DOHH2 (cell line): ENCODE measurements around the gene CEP78.

Experiments used
- H3F3A ChIP-seq: fragments of 200-600 bp; sonication (generic), shearing (Covaris generic); 2 replicates; pipeline ENCODE4 v1.6.0; 2016; ENCODE audit warnings: antibody characterized with exemption, mild to moderate bottlenecking; ENCODE audit not compliant: control insufficient read depth, insufficient read depth
- H3K27ac ChIP-seq: fragments of 200-600 bp; sonication (generic); 2 replicates; pipeline ENCODE4 v1.5.1; 2014; ENCODE audit warnings: low read depth, mild to moderate bottlenecking, low read length, moderate library complexity
- H3K27me3 ChIP-seq: fragments of 200-600 bp; sonication (generic); 2 replicates; pipeline ENCODE4 v1.6.1; 2014; ENCODE audit warnings: mild to moderate bottlenecking, low read length, mixed read lengths; ENCODE audit not compliant: control insufficient read depth
- H3K36me3 ChIP-seq: fragments of 200-600 bp; sonication (generic); 2 replicates; pipeline ENCODE4 v1.6.1; 2014; ENCODE audit warnings: mild to moderate bottlenecking, low read length, moderate library complexity, mixed read lengths; ENCODE audit not compliant: control insufficient read depth
- H3K4me1 ChIP-seq: fragments of 200-600 bp; sonication (generic); 2 replicates; pipeline ENCODE4 v1.6.1; 2014; ENCODE audit warnings: mild to moderate bottlenecking, low read length, mixed read lengths; ENCODE audit not compliant: control insufficient read depth
- H3K4me2 ChIP-seq: fragments of 200-600 bp; sonication (generic); 2 replicates; pipeline ENCODE4 v1.6.0; 2014; ENCODE audit warnings: mild to moderate bottlenecking, low read length, moderate library complexity
- H3K4me3 ChIP-seq: fragments of 200-600 bp; sonication (generic); 2 replicates; pipeline ENCODE4 v1.5.1; 2014; ENCODE audit warnings: mild to moderate bottlenecking, low read length, mixed read lengths
- H3K79me2 ChIP-seq: fragments of 200-600 bp; sonication (generic); 2 replicates; pipeline ENCODE4 v1.6.1; 2014; ENCODE audit warnings: mild to moderate bottlenecking, low read length, mixed read lengths; ENCODE audit not compliant: control insufficient read depth
- H3K9me2 ChIP-seq: fragments of 200-600 bp; sonication (generic); replicated peaks from 2 replicates; pipeline ENCODE4 v1.6.1; 2014; ENCODE audit warnings: mild to moderate bottlenecking, low read length, mixed read lengths; ENCODE audit not compliant: control insufficient read depth
- H3K9me3 ChIP-seq: fragments of 200-600 bp; sonication (generic); 2 replicates; pipeline ENCODE4 v1.6.1; 2014; ENCODE audit warnings: antibody characterized with exemption, low read length, mixed read lengths; ENCODE audit not compliant: control insufficient read depth, insufficient read depth
- H4K20me1 ChIP-seq: fragments of 200-600 bp; sonication (generic); 2 replicates; pipeline ENCODE4 v1.6.0; 2014; ENCODE audit warnings: low read depth, mild to moderate bottlenecking, antibody characterized with exemption, low read length, moderate library complexity; ENCODE audit not compliant: control insufficient read depth, insufficient read depth
- CTCF ChIP-seq: fragments of 200-600 bp; sonication (generic); IDR thresholded peaks from one replicate; pipeline ENCODE4 v1.5.1; 2014; ENCODE audit warnings: antibody characterized with exemption, mild to moderate bottlenecking, low read depth, low read length; ENCODE audit not compliant: poor library complexity, severe bottlenecking
- EZH2phosphoT487 ChIP-seq: fragments of 200-600 bp; sonication (generic); IDR thresholded peaks from 2 replicates; pipeline ENCODE4 v1.6.1; 2017; ENCODE audit warnings: borderline replicate concordance, mild to moderate bottlenecking, antibody characterized with exemption, low read length, moderate library complexity, mixed read lengths

CEP78 gene

GRCh38 chr9:78292716-78293497, 57.0 kb downstream of the CEP78 start:
- H4K20me1 ChIP-seq: no peaks in the 10 kb centered on the region
- TF ChIP-seq CTCF (no peak), EZH2phosphoT487 (no peak)
- no peaks in the 10 kb centered on the region for H3K9me3 ChIP-seq
- no peaks in the 10 kb centered on the region for H3K9me2 ChIP-seq
- H3K36me3 ChIP-seq: peaks cover 4% of the 10 kb centered on the region
- no peak overlapping the region for H3K4me2 ChIP-seq
- no peak overlapping the region for H3K27ac ChIP-seq
- H3K27me3 ChIP-seq: no peaks in the 10 kb centered on the region
- H3F3A ChIP-seq: no peaks in the 10 kb centered on the region; the same call in 1 of the 2 replicates
- H3K79me2 ChIP-seq: peaks cover 9% of the 10 kb centered on the region
- no peak overlapping the region for H3K4me3 ChIP-seq
- peaks cover 14% of the 10 kb centered on the region for H3K4me1 ChIP-seq

GRCh38 chr9:78294290-78295176, 58.7 kb downstream of the CEP78 start:
- no peak overlapping the region for H3K4me2 ChIP-seq
- peaks cover 25% of the 10 kb centered on the region for H3K4me1 ChIP-seq
- H3K36me3 ChIP-seq: peaks cover 16% of the 10 kb centered on the region
- no peaks in the 10 kb centered on the region for H3K9me3 ChIP-seq
- H3K4me3 ChIP-seq: no peak overlapping the region
- no peak for TF ChIP-seq EZH2phosphoT487
- TF ChIP-seq CTCF: no peak
- H4K20me1 ChIP-seq: 0 out of 2 replicates have a peak, but pooled peaks cover 4% of the 10 kb centered on the region
- no peaks in the 10 kb centered on the region for H3K27me3 ChIP-seq
- H3F3A ChIP-seq: peaks cover 3% of the 10 kb centered on the region; the same call in 1 of the 2 replicates
- H3K9me2 ChIP-seq: no peaks in the 10 kb centered on the region
- H3K79me2 ChIP-seq: peaks cover 25% of the 10 kb centered on the region
- H3K27ac ChIP-seq: no peak overlapping the region

GRCh38 chr9:78295177-78295575, 59.3 kb downstream of the CEP78 start:
- Histone ChIP-seq H3K9me3 (no peaks in the 10 kb centered on the region), H3K36me3 (peaks cover 23% of the 10 kb centered on the region), H3K27ac (no peak overlapping the region), H4K20me1 (0 out of 2 replicates have a peak, but pooled peaks cover 4% of the 10 kb centered on the region), H3K4me2 (no peak overlapping the region), H3F3A (peaks cover 3% of the 10 kb centered on the region; the same call in 1 of the 2 replicates), H3K4me1 (peaks cover 25% of the 10 kb centered on the region), H3K4me3 (no peak overlapping the region), H3K79me2 (peaks cover 31% of the 10 kb centered on the region), H3K27me3 (no peaks in the 10 kb centered on the region), H3K9me2 (no peaks in the 10 kb centered on the region)
- TF ChIP-seq CTCF (no peak), EZH2phosphoT487 (no peak)
